ENCODE data around the gene SPRYD4.
A peak's percentile ranks its signal among the peaks of the same experiment; 100 is the strongest.

SPRYD4 gene

DNA sequence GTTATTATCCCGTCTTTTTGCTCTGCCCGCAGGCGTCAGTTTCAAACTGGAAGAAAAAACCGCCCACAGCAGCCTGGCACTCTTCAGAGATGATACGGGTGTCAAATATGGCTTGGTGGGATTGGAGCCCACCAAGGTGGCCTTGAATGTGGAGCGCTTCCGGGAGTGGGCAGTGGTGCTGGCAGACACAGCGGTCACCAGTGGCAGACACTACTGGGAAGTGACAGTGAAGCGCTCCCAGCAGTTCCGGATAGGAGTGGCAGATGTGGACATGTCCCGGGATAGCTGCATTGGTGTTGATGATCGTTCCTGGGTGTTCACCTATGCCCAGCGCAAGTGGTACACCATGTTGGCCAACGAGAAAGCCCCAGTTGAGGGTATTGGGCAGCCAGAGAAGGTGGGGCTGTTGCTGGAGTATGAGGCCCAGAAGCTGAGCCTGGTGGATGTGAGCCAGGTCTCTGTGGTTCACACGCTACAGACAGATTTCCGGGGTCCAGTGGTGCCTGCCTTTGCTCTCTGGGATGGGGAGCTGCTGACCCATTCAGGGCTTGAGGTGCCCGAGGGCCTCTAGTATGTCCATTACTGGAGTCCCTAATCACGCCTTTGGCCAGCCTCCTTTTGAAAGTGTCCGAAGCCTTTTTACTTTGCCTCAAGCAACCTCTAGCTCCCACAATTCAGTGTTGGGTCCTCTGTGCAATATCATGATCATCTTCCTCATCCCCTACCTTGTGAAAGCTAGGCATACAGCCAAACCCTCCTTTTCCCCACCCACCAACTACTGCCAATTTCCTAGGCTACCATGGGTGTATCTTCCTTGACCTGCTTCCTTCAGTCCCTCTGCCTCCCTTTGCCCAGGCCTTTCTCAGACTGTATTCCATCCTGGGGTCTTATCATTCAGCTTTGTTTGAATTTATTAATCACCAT lies 891 bp downstream of the SPRYD4 start:
- TF ChIP-seq EZH2 (IDR thresholded peaks at IDR 0.05) (no peak), POLR2AphosphoS5 (IDR thresholded peaks at IDR 0.05; ENCODE audit: borderline replicate concordance, low read depth, low read length) (no peak), FOXP2 (optimal IDR thresholded peaks at IDR 0.05; ENCODE audit: control extremely low read depth, extremely low read length, insufficient read depth) (no peak)
- DNase-seq (ENCODE audit: low read depth, low spot score): no peak
- Histone ChIP-seq H3K9me3 (ENCODE audit: low read depth, low read length) (no peaks in the 10 kb centered on the region), H3K9ac (ENCODE audit: insufficient read length) (peak overlapping the region; percentile 100), H3K36me3 (ENCODE audit: insufficient read depth, low read length) (no peaks in the 10 kb centered on the region), H3K27ac (peak overlapping the region; percentile 97), H3K4me3 (peak overlapping the region; percentile 100)

DNA sequence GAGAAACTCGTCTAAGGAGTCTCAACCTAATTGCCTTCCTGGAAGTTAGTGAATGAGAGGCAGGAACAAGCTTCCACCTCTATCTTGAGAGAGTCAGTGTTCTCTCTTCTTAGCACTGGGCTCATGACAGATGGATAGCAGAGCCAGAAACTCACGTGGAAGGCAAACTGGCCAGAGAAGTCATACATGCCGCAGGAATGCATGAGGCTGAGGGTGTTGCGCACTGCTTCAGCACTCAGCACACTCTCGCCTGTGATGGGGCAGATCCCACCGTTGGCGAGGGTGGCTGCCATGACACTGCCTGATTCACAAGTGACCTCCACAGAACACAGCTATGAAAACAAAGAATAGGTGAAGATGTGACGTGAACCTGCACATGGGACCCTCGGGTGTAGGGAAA lies 6.0 kb downstream of the SPRYD4 start:
- H3K36me3 ChIP-seq (ENCODE audit: insufficient read depth, low read length): no peaks in the 10 kb centered on the region
- TF ChIP-seq EZH2 (IDR thresholded peaks at IDR 0.05): no peak
- no peak for TF ChIP-seq POLR2AphosphoS5 (IDR thresholded peaks at IDR 0.05; ENCODE audit: borderline replicate concordance, low read depth, low read length)
- TF ChIP-seq FOXP2 (optimal IDR thresholded peaks at IDR 0.05; ENCODE audit: control extremely low read depth, extremely low read length, insufficient read depth): no peak

DNA sequence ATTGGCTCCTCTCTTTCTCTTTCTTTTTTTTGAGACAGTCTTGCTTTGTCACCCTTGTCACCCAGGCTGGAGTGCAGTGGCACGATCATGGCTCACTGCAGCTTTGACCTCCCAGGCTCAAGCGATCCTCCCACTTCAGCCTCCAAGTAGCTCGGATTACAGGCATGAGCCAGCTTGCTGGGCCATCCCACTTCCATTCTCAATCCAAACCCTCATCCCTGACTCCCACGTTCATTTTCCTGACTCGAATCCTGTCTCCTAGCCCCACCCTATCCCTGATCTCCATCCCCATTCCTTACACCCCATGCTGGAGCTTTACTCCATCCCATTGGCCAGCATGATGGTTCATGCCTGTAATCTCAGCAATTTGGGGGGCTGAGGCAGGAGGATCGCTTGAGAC lies 7.8 kb downstream of the SPRYD4 start:
- no peak for DNase-seq (ENCODE audit: low read depth, low spot score)
- TF ChIP-seq POLR2AphosphoS5 (IDR thresholded peaks at IDR 0.05; ENCODE audit: borderline replicate concordance, low read depth, low read length) (no peak), EZH2 (IDR thresholded peaks at IDR 0.05) (no peak), FOXP2 (optimal IDR thresholded peaks at IDR 0.05; ENCODE audit: control extremely low read depth, extremely low read length, insufficient read depth) (no peak)
- no peak overlapping the region for H3K27ac ChIP-seq
- no peaks in the 10 kb centered on the region for H3K36me3 ChIP-seq (ENCODE audit: insufficient read depth, low read length)
- H3K9me3 ChIP-seq (ENCODE audit: low read depth, low read length): no peaks in the 10 kb centered on the region
- H3K4me3 ChIP-seq: no peak overlapping the region
- no peak overlapping the region for H3K9ac ChIP-seq (ENCODE audit: insufficient read length)

More for the DNA sequence above, 6.0 kb downstream of the SPRYD4 start:
- no peak overlapping the region for H3K4me3 ChIP-seq
- no peaks in the 10 kb centered on the region for H3K9me3 ChIP-seq (ENCODE audit: low read depth, low read length)
- no peak overlapping the region for H3K27ac ChIP-seq
- H3K9ac ChIP-seq (ENCODE audit: insufficient read length): no peak overlapping the region
- no peak for DNase-seq (ENCODE audit: low read depth, low spot score)

DNA sequence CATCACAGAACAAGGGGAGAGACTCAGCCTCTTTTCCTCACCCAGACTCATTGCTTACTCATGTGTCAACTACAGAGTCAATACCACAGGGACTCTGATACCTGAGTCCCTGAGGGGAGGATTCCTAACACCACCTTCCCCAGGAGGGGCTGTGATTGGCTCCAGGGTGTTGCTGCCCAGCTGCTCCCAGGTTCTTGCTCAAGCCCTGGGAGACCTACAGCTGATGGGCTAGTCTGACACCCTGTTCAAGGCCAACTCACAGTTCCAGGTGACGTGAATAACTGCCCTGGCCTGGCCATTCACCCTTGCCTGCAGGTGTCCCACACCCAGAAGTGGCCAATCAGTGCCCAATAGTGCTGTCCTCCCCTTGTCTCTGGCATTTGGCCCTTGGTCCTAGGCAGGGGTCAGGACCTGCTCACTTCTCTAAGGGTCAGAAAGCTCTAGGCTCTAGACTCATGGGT lies 8.6 kb downstream of the SPRYD4 start:
- Histone ChIP-seq H3K9me3 (ENCODE audit: low read depth, low read length) (no peaks in the 10 kb centered on the region), H3K27ac (no peak overlapping the region), H3K4me3 (no peak overlapping the region), H3K36me3 (ENCODE audit: insufficient read depth, low read length) (no peaks in the 10 kb centered on the region), H3K9ac (ENCODE audit: insufficient read length) (no peak overlapping the region)
- DNase-seq (ENCODE audit: low read depth, low spot score): no peak
- TF ChIP-seq POLR2AphosphoS5 (IDR thresholded peaks at IDR 0.05; ENCODE audit: borderline replicate concordance, low read depth, low read length) (no peak), EZH2 (IDR thresholded peaks at IDR 0.05) (no peak), FOXP2 (optimal IDR thresholded peaks at IDR 0.05; ENCODE audit: control extremely low read depth, extremely low read length, insufficient read depth) (no peak)

DNA sequence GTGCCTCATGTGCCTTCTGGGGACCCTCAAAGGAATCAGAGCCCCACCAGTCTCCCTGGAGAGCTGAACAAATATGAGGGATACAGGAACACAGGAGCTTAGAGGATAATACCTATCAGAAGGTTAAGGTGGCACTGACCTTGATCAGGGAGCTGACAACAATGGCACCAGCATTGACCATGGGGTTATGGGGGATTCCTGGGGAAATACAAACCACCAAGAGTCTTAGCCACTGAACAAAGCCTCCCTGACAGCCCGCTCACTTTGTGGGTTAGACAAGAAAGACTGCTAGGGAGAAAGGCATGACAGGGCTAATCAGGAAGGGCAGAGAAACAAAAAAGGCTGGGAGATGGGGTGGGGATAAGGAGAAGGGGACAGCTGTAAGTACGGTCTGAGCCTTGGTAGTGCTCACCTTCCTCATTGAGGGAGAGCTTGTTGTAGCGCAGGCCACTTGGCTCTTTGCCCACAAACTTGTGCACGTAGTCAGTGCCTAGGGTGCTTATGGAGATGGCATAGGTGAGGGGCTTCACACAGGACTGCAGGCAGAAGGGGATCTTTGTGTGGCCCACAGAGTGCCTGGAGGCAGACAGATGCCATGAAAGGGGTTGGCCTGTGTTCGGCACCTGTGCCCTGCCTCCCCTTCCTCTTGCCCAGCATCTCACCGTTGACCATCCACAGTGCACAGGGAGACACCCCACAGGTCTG lies 9.3 kb downstream of the SPRYD4 start:
- no peak for DNase-seq (ENCODE audit: low read depth, low spot score)
- H3K9ac ChIP-seq (ENCODE audit: insufficient read length): no peak overlapping the region
- no peak overlapping the region for H3K4me3 ChIP-seq
- no peaks in the 10 kb centered on the region for H3K9me3 ChIP-seq (ENCODE audit: low read depth, low read length)
- no peak for TF ChIP-seq EZH2 (IDR thresholded peaks at IDR 0.05)
- no peak for TF ChIP-seq POLR2AphosphoS5 (IDR thresholded peaks at IDR 0.05; ENCODE audit: borderline replicate concordance, low read depth, low read length)
- TF ChIP-seq FOXP2 (optimal IDR thresholded peaks at IDR 0.05; ENCODE audit: control extremely low read depth, extremely low read length, insufficient read depth): no peak
- no peaks in the 10 kb centered on the region for H3K36me3 ChIP-seq (ENCODE audit: insufficient read depth, low read length)
- no peak overlapping the region for H3K27ac ChIP-seq

DNA sequence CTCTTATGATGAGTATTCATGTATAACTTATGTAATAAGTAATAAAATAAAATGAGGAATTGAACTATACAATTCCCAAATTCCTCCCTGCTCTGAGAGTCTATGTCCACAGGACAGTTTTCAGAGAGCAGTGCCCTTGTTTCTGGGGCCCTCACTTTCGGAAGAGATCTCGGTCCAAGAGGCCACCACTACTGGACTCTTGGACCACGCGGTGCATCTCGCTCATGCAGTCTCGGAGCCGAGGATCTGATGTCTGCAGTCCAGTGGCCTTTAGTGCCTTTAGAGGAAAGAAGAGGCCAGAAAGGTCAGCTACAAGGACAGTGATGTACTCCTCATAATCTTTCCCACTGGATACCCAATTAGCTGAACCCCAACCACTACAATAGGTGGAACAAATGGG lies 11.2 kb downstream of the SPRYD4 start:
- no peak overlapping the region for H3K4me3 ChIP-seq
- no peak for DNase-seq (ENCODE audit: low read depth, low spot score)

DNA sequence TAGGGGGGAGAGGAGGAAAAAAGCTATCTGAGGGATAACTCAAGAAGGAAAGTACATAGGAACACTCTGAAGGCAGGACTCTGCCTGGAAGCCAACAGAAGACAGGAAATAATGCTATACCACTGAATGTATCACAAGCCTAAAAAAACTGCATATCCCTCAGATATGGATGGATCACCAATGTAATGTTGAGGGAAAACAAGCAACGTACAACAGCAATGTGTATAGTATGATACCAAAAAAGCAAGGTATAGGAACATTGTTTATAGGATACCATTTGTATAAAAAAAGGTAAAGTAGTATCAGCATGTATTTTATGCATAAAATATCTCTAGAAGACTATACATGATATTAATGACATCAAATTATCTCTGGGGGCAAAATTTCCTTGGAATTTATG lies 16.2 kb downstream of the SPRYD4 start:
- H3K4me3 ChIP-seq: no peak overlapping the region
- H3K9me3 ChIP-seq (ENCODE audit: low read depth, low read length): no peaks in the 10 kb centered on the region
- H3K9ac ChIP-seq (ENCODE audit: insufficient read length): no peak overlapping the region
- H3K36me3 ChIP-seq (ENCODE audit: insufficient read depth, low read length): no peaks in the 10 kb centered on the region
- H3K27ac ChIP-seq: no peak overlapping the region
- DNase-seq (ENCODE audit: low read depth, low spot score): no peak
- no peak for TF ChIP-seq EZH2 (IDR thresholded peaks at IDR 0.05)
- no peak for TF ChIP-seq FOXP2 (optimal IDR thresholded peaks at IDR 0.05; ENCODE audit: control extremely low read depth, extremely low read length, insufficient read depth)
- no peak for TF ChIP-seq POLR2AphosphoS5 (IDR thresholded peaks at IDR 0.05; ENCODE audit: borderline replicate concordance, low read depth, low read length)

More for the DNA sequence above, 11.2 kb downstream of the SPRYD4 start:
- Histone ChIP-seq H3K36me3 (ENCODE audit: insufficient read depth, low read length) (no peaks in the 10 kb centered on the region), H3K9ac (ENCODE audit: insufficient read length) (no peak overlapping the region), H3K9me3 (ENCODE audit: low read depth, low read length) (no peaks in the 10 kb centered on the region), H3K27ac (no peak overlapping the region)
- TF ChIP-seq FOXP2 (optimal IDR thresholded peaks at IDR 0.05; ENCODE audit: control extremely low read depth, extremely low read length, insufficient read depth) (no peak), POLR2AphosphoS5 (IDR thresholded peaks at IDR 0.05; ENCODE audit: borderline replicate concordance, low read depth, low read length) (no peak), EZH2 (IDR thresholded peaks at IDR 0.05) (no peak)

DNA sequence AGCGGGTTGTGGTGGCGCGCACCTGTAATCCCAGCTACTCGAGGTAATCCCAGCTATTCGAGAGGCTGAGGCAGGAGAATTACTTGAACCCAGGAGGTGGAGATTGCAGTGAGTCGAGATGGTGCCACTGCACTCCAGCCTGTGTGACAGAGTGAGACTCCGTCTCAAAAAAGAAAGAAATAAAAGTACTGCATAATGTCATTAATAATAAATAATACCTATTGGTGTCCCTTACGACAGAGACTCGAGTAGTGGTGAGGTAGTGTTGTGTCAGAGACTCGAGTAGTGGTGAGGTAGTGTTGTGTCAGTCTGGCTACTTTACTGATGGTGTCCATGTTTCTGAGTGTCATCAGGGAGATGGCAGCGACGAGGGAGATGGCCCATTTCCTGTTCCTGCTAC lies 18.3 kb downstream of the SPRYD4 start:
- no peak for TF ChIP-seq EZH2 (IDR thresholded peaks at IDR 0.05)
- TF ChIP-seq FOXP2 (optimal IDR thresholded peaks at IDR 0.05; ENCODE audit: control extremely low read depth, extremely low read length, insufficient read depth): no peak
- no peak for TF ChIP-seq POLR2AphosphoS5 (IDR thresholded peaks at IDR 0.05; ENCODE audit: borderline replicate concordance, low read depth, low read length)
- no peak for DNase-seq (ENCODE audit: low read depth, low spot score)
- H3K27ac ChIP-seq: no peak overlapping the region
- no peaks in the 10 kb centered on the region for H3K9me3 ChIP-seq (ENCODE audit: low read depth, low read length)
- H3K9ac ChIP-seq (ENCODE audit: insufficient read length): no peak overlapping the region
- no peaks in the 10 kb centered on the region for H3K36me3 ChIP-seq (ENCODE audit: insufficient read depth, low read length)
- no peak overlapping the region for H3K4me3 ChIP-seq

Measured in SK-N-MC (cell line).